Gastroesophageal sphincter (tissue), 4 donors: ENCODE measurements around the gene S100A16. TPM values are rescaled to one million over a fixed set of nuclear protein-coding genes. Genes with fewer than 3 reads are reported as not detected.
"Not testable (repeated sequence)": the region's sequence is repeated elsewhere in the genome, so short reads cannot be mapped to it uniquely, and the experiment has no call there.

Experiments used
- ATAC-seq: fragments of 150-250 bp; one replicate; pipeline ENCODE4 v1.9.1; 2016; ENCODE audit warnings: mild to moderate bottlenecking, moderate library complexity
- H3K27ac ChIP-seq, 4 donors: fragments of 200-600 bp; sonication (generic) in 3 of 4; 1 replicate in 3 of 4; 2 replicates in 1 of 4; pipeline ENCODE4 v1.5.1; 2016 to 2019
- H3K27me3 ChIP-seq: fragments of 200-600 bp; sonication (generic); one replicate; pipeline ENCODE4 v1.5.1; 2019
- H3K36me3 ChIP-seq, 2 donors: fragments of 200-600 bp; sonication (generic); one replicate each; pipeline ENCODE4 v1.5.1; 2019; ENCODE audit warnings: control low read depth in 1 of 2
- H3K4me1 ChIP-seq, 3 donors: fragments of 200-600 bp; sonication (generic); 1 replicate in 2 of 3; 2 replicates in 1 of 3; pipeline ENCODE4 v1.5.1; 2016 to 2019; ENCODE audit warnings: control low read depth in 2 of 3
- H3K4me3 ChIP-seq, 2 donors: fragments of 200-600 bp; sonication (generic); one replicate each; pipeline ENCODE4 v1.5.1; 2019; ENCODE audit warnings: mild to moderate bottlenecking in 1 of 2, moderate library complexity in 1 of 2
- H3K9me3 ChIP-seq, 3 donors: fragments of 200-600 bp; sonication (generic); one replicate each; pipeline ENCODE4 v1.5.1; 2017 to 2019; ENCODE audit warnings: control low read depth in 2 of 3
- EP300 ChIP-seq: sonication (generic); formaldehyde crosslinking; IDR thresholded peaks from one replicate; pipeline ENCODE4 v1.6.1; 2017; ENCODE audit warnings: antibody characterized with exemption, mild to moderate bottlenecking
- POLR2A ChIP-seq, 2 donors: fragments of 450-650 bp; IDR thresholded peaks; one replicate each; pipeline ENCODE4 v1.6.1; 2017; ENCODE audit warnings: antibody characterized with exemption in 2 of 2, mild to moderate bottlenecking in 2 of 2, moderate library complexity in 1 of 2
- POLR2AphosphoS5 ChIP-seq: sonication (generic); formaldehyde crosslinking; IDR thresholded peaks from one replicate; pipeline ENCODE4 v1.6.1; 2017; ENCODE audit warnings: antibody characterized with exemption
- WGBS, 2 donors: methylation state at CpG; one replicate each; pipeline ENCODE4 v1.1.5; 2018; ENCODE audit warnings: low coverage in 1 of 2; 5-methylcytosine and 5-hydroxymethylcytosine counted together
- total RNA-seq, 4 donors: library from RNA; depleted of rRNA; stranded (reverse); fragments of >200 nt; gene quantifications; one replicate each; pipeline ENCODE4 v1.1.0, GENCODE V29; 2016
- TF ChIP-seq, protein P1 (sequence below), 4 experiments: fragments of 200-600 bp in 2 of 4; fragments of 450-650 bp in 2 of 4; sonication (generic) in 1 of 4; IDR thresholded peaks; one replicate each; pipeline ENCODE4 v1.5.1; 2017 to 2019; ENCODE audit warnings: antibody characterized with exemption in 4 of 4, mild to moderate bottlenecking in 2 of 4, moderate library complexity in 2 of 4

The S100A16 gene
- total RNA-seq, 4 donors from 2014 or later: 49.7 to 121 (median 71.5) TPM

DNA sequence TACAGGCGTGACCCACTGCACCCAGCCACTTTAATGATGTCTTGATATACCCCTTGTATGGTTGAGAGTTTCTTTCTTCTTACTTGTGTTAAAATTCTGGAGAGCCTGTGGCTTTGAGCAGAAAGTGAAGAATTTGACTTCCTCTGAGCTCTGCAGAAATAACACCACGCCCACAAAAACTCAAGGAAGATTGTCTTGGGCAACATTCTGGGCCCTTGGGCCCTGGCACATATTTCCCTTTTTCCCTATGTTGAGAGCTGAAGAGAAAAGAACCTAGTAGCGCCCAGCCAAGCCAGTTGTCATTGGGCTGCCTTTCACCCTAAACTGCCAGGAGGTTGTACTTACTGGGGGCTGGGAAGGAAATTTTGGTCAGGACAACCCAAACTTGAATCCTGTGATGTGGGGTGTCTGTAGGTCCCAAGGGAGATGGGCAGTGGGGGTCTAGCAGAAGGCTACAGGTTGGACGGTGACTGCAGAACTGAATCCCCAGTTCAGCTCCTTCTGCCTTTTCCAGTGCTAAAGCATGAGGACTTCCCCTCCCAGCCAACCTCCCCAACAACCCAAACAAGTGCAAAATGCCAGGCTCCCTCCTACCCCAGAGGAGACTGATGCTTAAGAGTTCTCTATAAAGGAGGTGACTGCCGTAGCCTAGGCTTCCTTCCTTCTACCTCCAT is 33.9 kb upstream of the S100A16 start:
- H3K4me3 ChIP-seq: no peak overlapping the region
- H3K9me3 ChIP-seq: no peaks in the 10 kb centered on the region
- no peaks in the 10 kb centered on the region for H3K27me3 ChIP-seq
- TF ChIP-seq, protein P1, sequence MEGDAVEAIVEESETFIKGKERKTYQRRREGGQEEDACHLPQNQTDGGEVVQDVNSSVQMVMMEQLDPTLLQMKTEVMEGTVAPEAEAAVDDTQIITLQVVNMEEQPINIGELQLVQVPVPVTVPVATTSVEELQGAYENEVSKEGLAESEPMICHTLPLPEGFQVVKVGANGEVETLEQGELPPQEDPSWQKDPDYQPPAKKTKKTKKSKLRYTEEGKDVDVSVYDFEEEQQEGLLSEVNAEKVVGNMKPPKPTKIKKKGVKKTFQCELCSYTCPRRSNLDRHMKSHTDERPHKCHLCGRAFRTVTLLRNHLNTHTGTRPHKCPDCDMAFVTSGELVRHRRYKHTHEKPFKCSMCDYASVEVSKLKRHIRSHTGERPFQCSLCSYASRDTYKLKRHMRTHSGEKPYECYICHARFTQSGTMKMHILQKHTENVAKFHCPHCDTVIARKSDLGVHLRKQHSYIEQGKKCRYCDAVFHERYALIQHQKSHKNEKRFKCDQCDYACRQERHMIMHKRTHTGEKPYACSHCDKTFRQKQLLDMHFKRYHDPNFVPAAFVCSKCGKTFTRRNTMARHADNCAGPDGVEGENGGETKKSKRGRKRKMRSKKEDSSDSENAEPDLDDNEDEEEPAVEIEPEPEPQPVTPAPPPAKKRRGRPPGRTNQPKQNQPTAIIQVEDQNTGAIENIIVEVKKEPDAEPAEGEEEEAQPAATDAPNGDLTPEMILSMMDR (IDR thresholded peaks at IDR 0.05): no peak
- no peak for TF ChIP-seq POLR2A (IDR thresholded peaks at IDR 0.05)
- TF ChIP-seq EP300: no peak
- no peak for TF ChIP-seq POLR2AphosphoS5
- H3K27ac ChIP-seq: peak overlapping the region in 2 of 4 donors; percentile 25 to 55
- peak; percentile 60 for ATAC-seq
- peaks cover 0 to 54% of the 10 kb centered on the region in 2 donors for H3K36me3 ChIP-seq
- H3K4me1 ChIP-seq: peaks cover 0 to 31% (median 8%) of the 10 kb centered on the region in 3 donors
- WGBS, 2 donors: 83% methylated on average over 4 of the region's 5 CpGs; no CpG with 5 or more reads in 1 of the 2 donors

DNA sequence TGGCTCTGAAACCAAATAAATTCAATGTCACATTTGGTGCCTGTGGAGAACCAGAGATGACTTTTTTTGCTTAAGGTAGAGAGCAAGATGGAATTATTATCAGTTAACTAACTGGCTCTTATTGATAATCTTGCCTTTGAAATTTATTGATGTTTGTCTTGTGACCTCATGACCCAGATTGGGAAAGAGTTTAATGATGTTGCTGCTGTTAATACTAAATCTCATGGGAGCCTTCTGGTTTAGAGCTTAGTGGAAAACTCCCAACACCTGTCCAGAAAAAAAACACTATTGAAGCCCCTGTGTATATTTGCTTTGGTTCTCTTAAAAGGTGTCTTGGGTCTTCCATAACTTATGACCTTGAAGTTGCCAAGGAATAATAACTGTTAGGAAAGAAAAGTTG is 30.9 kb upstream of the S100A16 start:
- TF ChIP-seq, protein P1 (IDR thresholded peaks at IDR 0.05): no peak
- TF ChIP-seq EP300: no peak
- TF ChIP-seq POLR2AphosphoS5: no peak
- TF ChIP-seq POLR2A (IDR thresholded peaks at IDR 0.05): no peak
- Histone ChIP-seq H3K27ac (peak overlapping the region in 2 of 4 donors; percentile 47 to 53), H3K27me3 (no peaks in the 10 kb centered on the region), H3K36me3 (peaks cover 0 to 84% of the 10 kb centered on the region in 2 donors), H3K9me3 (no peaks in the 10 kb centered on the region), H3K4me1 (peaks cover 0 to 51% (median 8%) of the 10 kb centered on the region in 3 donors), H3K4me3 (no peak overlapping the region)
- no peak for ATAC-seq

- no peak for TF ChIP-seq EP300
- TF ChIP-seq POLR2A (IDR thresholded peaks at IDR 0.05): no peak
- TF ChIP-seq, protein P1 (IDR thresholded peaks at IDR 0.05): no peak
- no peak for TF ChIP-seq POLR2AphosphoS5
- H3K27ac ChIP-seq: peak overlapping the region in 2 of 4 donors; percentile 24 to 53
- 83 to 86% methylated on average over 9 to 11 of the region's 11 CpGs for WGBS, 2 donors
Observed at GRCh38 chr1:153643100-153643499, 30.2 kb upstream of the S100A16 start.

DNA sequence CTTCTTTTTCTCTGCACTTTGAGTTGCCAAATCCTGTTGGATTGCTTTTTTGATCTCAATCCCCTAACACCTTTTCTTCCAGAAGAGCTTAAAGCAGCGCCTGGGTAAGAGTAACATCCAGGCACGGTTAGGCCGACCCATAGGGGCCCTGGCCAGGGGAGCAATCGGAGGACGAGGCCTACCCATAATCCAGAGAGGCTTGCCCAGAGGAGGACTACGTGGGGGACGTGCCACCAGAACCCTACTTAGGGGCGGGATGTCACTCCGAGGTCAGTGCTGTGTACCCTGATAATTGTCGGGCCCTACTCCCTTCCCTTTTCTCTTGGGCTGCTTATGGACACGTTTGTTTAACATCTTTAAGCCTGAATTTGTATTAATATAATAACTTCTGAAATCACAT is 29.2 kb upstream of the S100A16 start:
- TF ChIP-seq EP300: no peak
- TF ChIP-seq, protein P1 (IDR thresholded peaks at IDR 0.05): no peak
- TF ChIP-seq POLR2AphosphoS5: no peak
- TF ChIP-seq POLR2A (IDR thresholded peaks at IDR 0.05): no peak
- Histone ChIP-seq H3K36me3 (peaks cover 0 to 100% of the 10 kb centered on the region in 2 donors), H3K4me1 (peaks cover 0 to 66% (median 8%) of the 10 kb centered on the region in 3 donors), H3K27ac (no peak overlapping the region), H3K4me3 (no peak overlapping the region), H3K9me3 (no peaks in the 10 kb centered on the region), H3K27me3 (no peaks in the 10 kb centered on the region)
- no peak for ATAC-seq
- WGBS, 2 donors: 73 to 79% methylated on average over 8 of the region's 11 CpGs

More at GRCh38 chr1:153643100-153643499, 30.2 kb upstream of the S100A16 start:
- peaks cover 0 to 91% of the 10 kb centered on the region in 2 donors for H3K36me3 ChIP-seq
- H3K4me1 ChIP-seq: peaks cover 0 to 57% (median 8%) of the 10 kb centered on the region in 3 donors
- ATAC-seq: no peak
- no peaks in the 10 kb centered on the region for H3K9me3 ChIP-seq
- H3K4me3 ChIP-seq: no peak overlapping the region
- H3K27me3 ChIP-seq: no peaks in the 10 kb centered on the region

DNA sequence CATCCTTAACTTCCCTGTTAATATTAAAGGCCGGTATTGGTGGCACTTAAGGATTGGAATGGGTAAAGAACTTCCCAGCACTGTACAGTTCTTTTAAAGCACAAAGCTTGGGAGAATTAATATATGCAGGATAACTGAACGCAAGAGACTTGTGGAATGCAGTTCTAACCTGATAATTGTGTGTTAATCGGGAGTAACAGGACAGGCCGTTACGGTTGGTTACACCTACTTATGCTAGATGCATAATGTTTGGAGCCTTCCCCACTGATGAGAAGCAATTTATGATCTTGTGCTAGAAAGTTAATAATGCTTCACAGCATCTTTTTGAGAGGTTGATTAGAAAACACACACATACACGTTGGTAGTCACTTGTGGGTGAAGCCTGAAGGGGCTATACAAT is 27.9 kb upstream of the S100A16 start:
- peak overlapping the region in 1 of 4 donors; percentile 26 for H3K27ac ChIP-seq
- H3K36me3 ChIP-seq: peaks cover 0 to 100% of the 10 kb centered on the region in 2 donors
- H3K27me3 ChIP-seq: no peaks in the 10 kb centered on the region
- TF ChIP-seq POLR2AphosphoS5 (no peak), EP300 (no peak), POLR2A (IDR thresholded peaks at IDR 0.05) (no peak)
- TF ChIP-seq, protein P1 (IDR thresholded peaks at IDR 0.05): no peak
- no peaks in the 10 kb centered on the region for H3K9me3 ChIP-seq
- WGBS, 2 donors: 53 to 61% methylated on average over 6 of the region's 6 CpGs
- H3K4me1 ChIP-seq: peaks cover 0 to 79% (median 9%) of the 10 kb centered on the region in 3 donors
- no peak for ATAC-seq
- no peak overlapping the region for H3K4me3 ChIP-seq

DNA sequence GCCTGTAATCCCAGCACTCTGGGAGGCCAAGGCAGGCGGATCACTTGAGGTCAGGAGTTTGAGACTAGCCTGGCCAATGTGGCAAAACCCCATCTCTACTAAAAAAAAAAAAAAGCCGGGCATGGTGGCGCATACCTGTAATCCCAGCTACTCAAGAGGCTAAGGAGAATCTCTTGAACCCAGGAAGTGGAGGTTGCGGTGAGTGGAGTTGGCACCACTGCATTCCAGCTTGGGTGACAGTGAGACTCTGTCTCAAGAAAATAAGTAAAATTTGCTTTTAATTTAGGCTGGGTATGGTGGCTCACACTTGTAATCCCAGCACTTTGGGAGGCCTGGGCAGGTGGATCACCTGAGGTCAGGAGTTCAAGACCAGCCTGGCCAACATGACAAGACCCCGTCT is 27.3 kb upstream of the S100A16 start:
- not testable (repeated sequence) for ATAC-seq, H3K27me3 ChIP-seq, H3K9me3 ChIP-seq, H3K27ac ChIP-seq, H3K4me3 ChIP-seq
- 77 to 84% methylated on average over 3 to 4 of the region's 5 CpGs for WGBS, 2 donors
- Histone ChIP-seq H3K4me1 (peaks cover 0 to 86% (median 16%) of the 10 kb centered on the region in 3 donors), H3K36me3 (peaks cover 0 to 100% of the 10 kb centered on the region in 2 donors)
